ENCODE measurements around the gene FOLR1. TPM values are rescaled to one million over a fixed set of nuclear protein-coding genes. Genes with fewer than 3 reads are reported as not detected.

Gene FOLR1
- total and polyA plus RNA-seq, 9 of the 15 experiments (the other 6 are each of a cell fraction or from before 2014, with no cell fraction given), result 0.22 to 2.3 (median 1.0) TPM

GRCh38 chr11:72232260-72233055, 40.5 kb downstream of the FOLR1 start:
- ChIA-PET CTCF (ENCODE audit: low intra/inter-chr PET ratio) (no interaction called here), POLR2A (interaction anchor here (0.7 kb wide), 1 partner anchor 141 kb away, joined by 3 read pairs; no protein-coding TSS in a partner anchor)
- Histone ChIP-seq H3K4me3 (no peak overlapping the region), H3K4me2 (ENCODE audit: insufficient read depth, low read length) (no peak overlapping the region), H3K9me3 (replicated peaks; ENCODE audit: control insufficient read depth, insufficient read depth, low read depth, low read length) (no peaks in the 10 kb centered on the region), H3K36me3 (ENCODE audit: control insufficient read depth, insufficient read depth, low read length) (peaks cover 100% of the 10 kb centered on the region), H4K20me1 (replicated peaks; ENCODE audit: control insufficient read depth, insufficient read depth, low read length) (no peaks in the 10 kb centered on the region), H3K9me1 (ENCODE audit: control insufficient read depth, insufficient read depth, low read length) (peaks cover 3% of the 10 kb centered on the region), H3K9ac (ENCODE audit: insufficient read depth in 1 of 2, low read depth in 2 of 2, low read length in 2 of 2) (peak overlapping the region in 1 of 2 experiments; percentile 43; a peak in 1 of 4 replicates), H3K4me1 (replicated peaks in 1 of 2; ENCODE audit: control insufficient read depth in 2 of 2, insufficient read depth in 2 of 2, low read length in 2 of 2) (peaks cover 0 to 23% of the 10 kb centered on the region in 2 experiments; a peak in 1 of 5 replicates), H3K27ac (ENCODE audit: extremely low read depth, low read depth, low read length) (no peak overlapping the region), H2AFZ (ENCODE audit: low read depth, low read length) (no peak overlapping the region), H3K27me3 (ENCODE audit: control insufficient read depth in 2 of 2, insufficient read depth in 2 of 2, low read length in 2 of 2) (no peaks in the 10 kb centered on the region), H3K79me2 (ENCODE audit: control insufficient read depth, insufficient read depth, low read length) (no peaks in the 10 kb centered on the region)
- DNase-seq (ENCODE audit: extremely low read depth in 1 of 4, low spot score in 3 of 4) (no peak), ATAC-seq (no peak), FAIRE-seq (no peak)
- BruUV-seq (replicated peaks), result no TSS peak
- TF ChIP-seq ZNF146 (CRISPR knock-in tag; IDR thresholded peaks at IDR 0.05; ENCODE audit: unreplicated experiment) (no peak), ZFX (CRISPR knock-in tag; IDR thresholded peaks at IDR 0.05) (no peak), SREBF1 (IDR thresholded peaks at IDR 0.05; ENCODE audit: borderline replicate concordance, low read depth, low read length) (no peak), BMI1 (IDR thresholded peaks at IDR 0.05; ENCODE audit: low read length) (no peak), ZC3H11A (IDR thresholded peaks at IDR 0.05; ENCODE audit: low read depth, low read length) (no peak), GTF2E2 (tag; IDR thresholded peaks at IDR 0.05) (no peak), RAD21 (CRISPR knock-in tag; conservative IDR thresholded peaks at IDR 0.05 in 1 of 2, IDR thresholded peaks at IDR 0.05 in 1 of 2) (no peak), POLR2AphosphoS5 (IDR thresholded peaks at IDR 0.05; ENCODE audit: control insufficient read depth, insufficient read depth, low read depth, low read length) (no peak), KDM2B (CRISPR knock-in tag; IDR thresholded peaks at IDR 0.05) (no peak), TCF7 (IDR thresholded peaks at IDR 0.05; ENCODE audit: borderline replicate concordance) (no peak), BACH1 (tag; IDR thresholded peaks at IDR 0.05) (no peak), EZH2 (IDR thresholded peaks at IDR 0.05; ENCODE audit: borderline replicate concordance, low read depth, low read length) (no peak), NR3C1 (CRISPR knock-in tag; IDR thresholded peaks at IDR 0.05) (no peak), ATF3 (IDR thresholded peaks at IDR 0.05) (no peak), ATF3 (CRISPR knock-in tag; conservative IDR thresholded peaks at IDR 0.05) (no peak)
- TF ChIP-seq, protein P1, sequence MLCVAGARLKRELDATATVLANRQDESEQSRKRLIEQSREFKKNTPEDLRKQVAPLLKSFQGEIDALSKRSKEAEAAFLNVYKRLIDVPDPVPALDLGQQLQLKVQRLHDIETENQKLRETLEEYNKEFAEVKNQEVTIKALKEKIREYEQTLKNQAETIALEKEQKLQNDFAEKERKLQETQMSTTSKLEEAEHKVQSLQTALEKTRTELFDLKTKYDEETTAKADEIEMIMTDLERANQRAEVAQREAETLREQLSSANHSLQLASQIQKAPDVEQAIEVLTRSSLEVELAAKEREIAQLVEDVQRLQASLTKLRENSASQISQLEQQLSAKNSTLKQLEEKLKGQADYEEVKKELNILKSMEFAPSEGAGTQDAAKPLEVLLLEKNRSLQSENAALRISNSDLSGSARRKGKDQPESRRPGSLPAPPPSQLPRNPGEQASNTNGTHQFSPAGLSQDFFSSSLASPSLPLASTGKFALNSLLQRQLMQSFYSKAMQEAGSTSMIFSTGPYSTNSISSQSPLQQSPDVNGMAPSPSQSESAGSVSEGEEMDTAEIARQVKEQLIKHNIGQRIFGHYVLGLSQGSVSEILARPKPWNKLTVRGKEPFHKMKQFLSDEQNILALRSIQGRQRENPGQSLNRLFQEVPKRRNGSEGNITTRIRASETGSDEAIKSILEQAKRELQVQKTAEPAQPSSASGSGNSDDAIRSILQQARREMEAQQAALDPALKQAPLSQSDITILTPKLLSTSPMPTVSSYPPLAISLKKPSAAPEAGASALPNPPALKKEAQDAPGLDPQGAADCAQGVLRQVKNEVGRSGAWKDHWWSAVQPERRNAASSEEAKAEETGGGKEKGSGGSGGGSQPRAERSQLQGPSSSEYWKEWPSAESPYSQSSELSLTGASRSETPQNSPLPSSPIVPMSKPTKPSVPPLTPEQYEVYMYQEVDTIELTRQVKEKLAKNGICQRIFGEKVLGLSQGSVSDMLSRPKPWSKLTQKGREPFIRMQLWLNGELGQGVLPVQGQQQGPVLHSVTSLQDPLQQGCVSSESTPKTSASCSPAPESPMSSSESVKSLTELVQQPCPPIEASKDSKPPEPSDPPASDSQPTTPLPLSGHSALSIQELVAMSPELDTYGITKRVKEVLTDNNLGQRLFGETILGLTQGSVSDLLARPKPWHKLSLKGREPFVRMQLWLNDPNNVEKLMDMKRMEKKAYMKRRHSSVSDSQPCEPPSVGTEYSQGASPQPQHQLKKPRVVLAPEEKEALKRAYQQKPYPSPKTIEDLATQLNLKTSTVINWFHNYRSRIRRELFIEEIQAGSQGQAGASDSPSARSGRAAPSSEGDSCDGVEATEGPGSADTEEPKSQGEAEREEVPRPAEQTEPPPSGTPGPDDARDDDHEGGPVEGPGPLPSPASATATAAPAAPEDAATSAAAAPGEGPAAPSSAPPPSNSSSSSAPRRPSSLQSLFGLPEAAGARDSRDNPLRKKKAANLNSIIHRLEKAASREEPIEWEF (CRISPR knock-in tag; IDR thresholded peaks at IDR 0.05), result no peak
- intact Hi-C loops (cut with micrococcal nuclease) (no loop called here), in situ Hi-C loops (cut with MboI) (no loop called here)
- 94% methylated on average over 18 of the region's 18 CpGs for WGBS (ENCODE audit: insufficient coverage, low coverage, missing lambda C conversion rate)

All from K562 (cell line).